ENCODE measurements around the gene ROCK2.

GRCh38 chr2:11329776-11330175 lies 14.7 kb downstream of the ROCK2 start:
- TF ChIP-seq CTCF (IDR thresholded peaks at IDR 0.05) (no peak), ZFX (IDR thresholded peaks at IDR 0.05; ENCODE audit: borderline replicate concordance) (no peak)
